ENCODE measurements around the gene UBE2O. TPM values are rescaled to one million over a fixed set of nuclear protein-coding genes. Genes with fewer than 3 reads are reported as not detected.

The UBE2O gene
- total and polyA plus RNA-seq, 4 donors = 3.3 to 71.5 (median 9.2) TPM

DNA sequence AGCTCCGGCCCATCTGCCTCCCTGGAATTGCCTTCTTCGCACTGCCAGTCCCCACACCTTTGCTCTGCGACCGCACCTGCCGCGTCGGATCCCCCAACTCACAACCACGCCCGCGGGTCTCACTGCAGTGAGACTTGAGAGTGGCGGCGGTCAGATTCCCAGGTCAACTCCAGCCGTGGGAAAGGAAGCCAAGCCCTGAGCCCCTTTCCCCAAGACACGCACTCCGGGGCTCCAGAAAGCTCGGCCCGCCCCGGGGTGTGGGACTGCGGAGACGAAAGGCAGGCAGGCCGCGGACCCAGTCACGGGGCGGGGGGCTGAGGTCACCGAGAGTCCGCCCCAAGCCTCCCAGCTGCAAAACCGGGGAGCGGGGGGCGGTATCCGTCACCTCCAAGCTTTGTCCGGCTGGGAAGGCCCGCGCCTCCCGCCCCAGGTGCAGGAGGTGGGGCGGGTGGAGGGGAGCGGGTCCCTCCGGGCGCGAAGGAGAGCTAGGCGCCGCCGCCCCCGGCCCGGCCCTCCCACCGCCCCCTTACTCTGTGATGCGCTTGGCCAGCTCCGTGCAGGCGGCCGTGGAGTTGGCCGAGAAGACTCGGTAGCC lies 99.9 kb downstream of the UBE2O start:
- H3K4me3 ChIP-seq (ENCODE audit: low read depth in 1 of 3, low read length in 3 of 3) = peak overlapping the region; percentile 87 to 94 (median 89)
- H3K27ac ChIP-seq (ENCODE audit: low read depth in 1 of 2, low read length in 2 of 2) = peak overlapping the region; percentile 78
- H3K27me3 ChIP-seq (ENCODE audit: control insufficient read depth in 4 of 4, insufficient read depth in 4 of 4, low read length in 3 of 4) = no peaks in the 10 kb centered on the region
- no peaks in the 10 kb centered on the region for H3K9me3 ChIP-seq (ENCODE audit: control insufficient read depth in 4 of 4, low read length in 3 of 4)
- H3K9ac ChIP-seq (ENCODE audit: low read depth in 1 of 2, low read length in 2 of 2) = peak overlapping the region; percentile 88 to 91
- peaks cover 4 to 22% (median 18%) of the 10 kb centered on the region in 4 donors for H3K4me1 ChIP-seq (ENCODE audit: control insufficient read depth in 4 of 4, insufficient read depth in 4 of 4, low read length in 3 of 4)
- peak; percentile 45 for DNase-seq (ENCODE audit: low spot score)
- TF ChIP-seq TAF1 (conservative IDR thresholded peaks at IDR 0.05) = no peak
- TF ChIP-seq HNF4G (IDR thresholded peaks at IDR 0.05) = no peak
- TF ChIP-seq JUND (IDR thresholded peaks at IDR 0.05) = no peak
- no peak for TF ChIP-seq RXRA (IDR thresholded peaks at IDR 0.05)
- TF ChIP-seq, protein P1, sequence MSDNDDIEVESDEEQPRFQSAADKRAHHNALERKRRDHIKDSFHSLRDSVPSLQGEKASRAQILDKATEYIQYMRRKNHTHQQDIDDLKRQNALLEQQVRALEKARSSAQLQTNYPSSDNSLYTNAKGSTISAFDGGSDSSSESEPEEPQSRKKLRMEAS (IDR thresholded peaks at IDR 0.05) = no peak
- TF ChIP-seq FOXA1 (IDR thresholded peaks at IDR 0.05) = no peak
- TF ChIP-seq YY1 (IDR thresholded peaks at IDR 0.05) = no peak
- TF ChIP-seq CTCF (IDR thresholded peaks at IDR 0.05; ENCODE audit: low read depth, low read length, missing input control) = no peak
- no peak for TF ChIP-seq RAD21 (IDR thresholded peaks at IDR 0.05)
- TF ChIP-seq HNF4A (conservative IDR thresholded peaks at IDR 0.05) = no peak
- no peak for TF ChIP-seq SP1 (IDR thresholded peaks at IDR 0.05)
- TF ChIP-seq NR2F2 (IDR thresholded peaks at IDR 0.05) = no peak
- TF ChIP-seq EGR1 (IDR thresholded peaks at IDR 0.05; ENCODE audit: low read depth in 2 of 2) = no peak
- TF ChIP-seq GABPA (IDR thresholded peaks at IDR 0.05 in 1 of 2, conservative IDR thresholded peaks at IDR 0.05 in 1 of 2) = no peak
- TF ChIP-seq FOXA2 (IDR thresholded peaks at IDR 0.05) = no peak
- TF ChIP-seq, protein P2, sequence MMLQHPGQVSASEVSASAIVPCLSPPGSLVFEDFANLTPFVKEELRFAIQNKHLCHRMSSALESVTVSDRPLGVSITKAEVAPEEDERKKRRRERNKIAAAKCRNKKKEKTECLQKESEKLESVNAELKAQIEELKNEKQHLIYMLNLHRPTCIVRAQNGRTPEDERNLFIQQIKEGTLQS (IDR thresholded peaks at IDR 0.05) = no peak
- TF ChIP-seq ZBTB33 (IDR thresholded peaks at IDR 0.05) = no peak
- TF ChIP-seq, protein P3, sequence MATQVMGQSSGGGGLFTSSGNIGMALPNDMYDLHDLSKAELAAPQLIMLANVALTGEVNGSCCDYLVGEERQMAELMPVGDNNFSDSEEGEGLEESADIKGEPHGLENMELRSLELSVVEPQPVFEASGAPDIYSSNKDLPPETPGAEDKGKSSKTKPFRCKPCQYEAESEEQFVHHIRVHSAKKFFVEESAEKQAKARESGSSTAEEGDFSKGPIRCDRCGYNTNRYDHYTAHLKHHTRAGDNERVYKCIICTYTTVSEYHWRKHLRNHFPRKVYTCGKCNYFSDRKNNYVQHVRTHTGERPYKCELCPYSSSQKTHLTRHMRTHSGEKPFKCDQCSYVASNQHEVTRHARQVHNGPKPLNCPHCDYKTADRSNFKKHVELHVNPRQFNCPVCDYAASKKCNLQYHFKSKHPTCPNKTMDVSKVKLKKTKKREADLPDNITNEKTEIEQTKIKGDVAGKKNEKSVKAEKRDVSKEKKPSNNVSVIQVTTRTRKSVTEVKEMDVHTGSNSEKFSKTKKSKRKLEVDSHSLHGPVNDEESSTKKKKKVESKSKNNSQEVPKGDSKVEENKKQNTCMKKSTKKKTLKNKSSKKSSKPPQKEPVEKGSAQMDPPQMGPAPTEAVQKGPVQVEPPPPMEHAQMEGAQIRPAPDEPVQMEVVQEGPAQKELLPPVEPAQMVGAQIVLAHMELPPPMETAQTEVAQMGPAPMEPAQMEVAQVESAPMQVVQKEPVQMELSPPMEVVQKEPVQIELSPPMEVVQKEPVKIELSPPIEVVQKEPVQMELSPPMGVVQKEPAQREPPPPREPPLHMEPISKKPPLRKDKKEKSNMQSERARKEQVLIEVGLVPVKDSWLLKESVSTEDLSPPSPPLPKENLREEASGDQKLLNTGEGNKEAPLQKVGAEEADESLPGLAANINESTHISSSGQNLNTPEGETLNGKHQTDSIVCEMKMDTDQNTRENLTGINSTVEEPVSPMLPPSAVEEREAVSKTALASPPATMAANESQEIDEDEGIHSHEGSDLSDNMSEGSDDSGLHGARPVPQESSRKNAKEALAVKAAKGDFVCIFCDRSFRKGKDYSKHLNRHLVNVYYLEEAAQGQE (IDR thresholded peaks at IDR 0.05) = no peak
- under 1% methylated on average over 51 of the region's 51 CpGs for WGBS
- no peaks in the 10 kb centered on the region for H3K36me3 ChIP-seq (ENCODE audit: control insufficient read depth in 4 of 4, insufficient read depth in 3 of 4, low read depth in 1 of 4, low read length in 3 of 4)

Data from liver (tissue), 9 donors.